GM10248 (cell line): ENCODE results near the gene BACH2.

Experiments
- CTCF ChIA-PET: fragments of 300-600 bp; sonication (Branson Sonifier 250); formaldehyde crosslinking; extraction: SDS; loops from one replicate; lab custom pipeline; 2021; ENCODE audit warnings: antibody characterized with exemption; lab: Yijun Ruan, JAX
- POLR2A ChIA-PET: fragments of 350-650 bp; sonication (Branson Sonifier 250); formaldehyde crosslinking; extraction: SDS; loops from one replicate; lab custom pipeline; 2020; ENCODE audit warnings: antibody characterized with exemption; lab: Yijun Ruan, JAX
- DNase-seq: peaks from one replicate; pipeline ENCODE4 v3.0.0; 2012; ENCODE audit errors: extremely low spot score
- CTCF ChIP-seq: IDR thresholded peaks from 2 replicates; pipeline ENCODE4 v1.5.1; 2012; ENCODE audit warnings: mild to moderate bottlenecking, low read depth; ENCODE audit errors: extremely low read depth, missing control alignments, control extremely low read depth

BACH2 gene

DNA sequence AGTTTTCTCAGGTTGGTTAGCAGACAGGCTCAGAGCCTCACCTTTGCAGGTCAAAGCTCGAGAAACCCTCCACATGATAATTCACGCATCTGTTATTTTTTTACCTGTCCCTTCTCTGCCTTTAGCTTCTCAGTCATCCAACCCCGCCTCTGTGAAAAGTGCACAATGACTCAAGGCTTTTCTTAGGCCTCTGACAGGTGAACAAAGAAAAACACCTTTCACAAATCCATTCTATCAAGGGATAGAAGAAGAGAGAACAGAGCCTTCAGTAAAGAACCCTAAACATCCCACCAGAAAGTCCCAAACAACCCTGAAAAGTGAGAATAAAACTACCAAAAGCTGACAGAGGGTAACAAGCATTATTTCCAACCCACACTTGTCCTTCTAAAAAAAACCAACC is 224.1 kb downstream of the BACH2 start:
- ChIA-PET POLR2A (interaction anchor here (0.6 kb wide), 1 partner anchor 429 kb away, joined by 7 read pairs; no protein-coding TSS in a partner anchor), CTCF (interaction anchor here (1.2 to 1.3 kb wide), 3 partner anchors 19 to 85 kb away, joined by 3 to 4 read pairs (median 3); no protein-coding TSS in a partner anchor)
- no peak for TF ChIP-seq CTCF
- no peak for DNase-seq

- CTCF ChIA-PET: no interaction called here
- DNase-seq: no peak
- POLR2A ChIA-PET: no interaction called here
- no peak for TF ChIP-seq CTCF
Observed at GRCh38 chr6:90068703-90069523, 227.7 kb downstream of the BACH2 start.

DNA sequence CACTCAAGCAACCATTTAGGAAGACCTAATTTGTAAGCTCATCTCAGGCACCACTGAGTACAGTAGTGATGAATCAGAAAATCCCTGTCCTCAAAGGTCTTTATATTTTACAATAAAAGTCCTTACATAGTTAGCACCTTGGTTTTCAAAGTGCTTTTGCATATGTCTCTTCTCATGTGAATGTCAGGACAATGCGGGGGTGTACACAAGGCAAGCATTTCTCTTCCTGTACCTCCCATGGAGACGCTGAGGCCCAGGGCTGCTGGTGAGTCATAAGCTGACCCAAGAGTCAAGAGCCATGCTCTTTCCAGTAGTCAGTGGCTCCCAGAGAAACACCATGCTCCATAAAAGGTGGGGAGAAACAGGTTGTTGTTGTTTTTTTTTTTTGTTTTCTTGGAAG is 228.4 kb downstream of the BACH2 start:
- no peak for TF ChIP-seq CTCF
- POLR2A ChIA-PET: no interaction called here
- no peak for DNase-seq
- CTCF ChIA-PET: no interaction called here

DNA sequence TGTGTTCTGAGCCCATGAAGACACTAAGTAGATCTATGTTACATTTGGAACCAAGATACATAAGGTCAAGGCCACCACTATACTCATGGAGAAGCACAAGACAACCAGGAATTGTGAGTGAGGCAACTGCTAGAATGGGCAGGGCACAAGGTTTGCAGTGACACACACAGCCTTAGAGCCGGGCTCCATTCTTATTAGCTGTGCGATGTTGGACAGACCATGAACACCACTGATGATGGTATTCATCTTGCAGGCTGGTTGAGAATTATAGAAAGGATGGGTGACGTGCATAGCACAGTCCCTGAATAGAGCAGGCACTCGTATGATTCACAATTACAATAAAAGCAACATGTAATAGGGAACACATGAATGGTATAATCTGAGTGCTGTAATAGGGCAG is 229.9 kb downstream of the BACH2 start:
- ChIA-PET POLR2A (no interaction called here), CTCF (no interaction called here)
- DNase-seq: no peak
- TF ChIP-seq CTCF: no peak

DNA sequence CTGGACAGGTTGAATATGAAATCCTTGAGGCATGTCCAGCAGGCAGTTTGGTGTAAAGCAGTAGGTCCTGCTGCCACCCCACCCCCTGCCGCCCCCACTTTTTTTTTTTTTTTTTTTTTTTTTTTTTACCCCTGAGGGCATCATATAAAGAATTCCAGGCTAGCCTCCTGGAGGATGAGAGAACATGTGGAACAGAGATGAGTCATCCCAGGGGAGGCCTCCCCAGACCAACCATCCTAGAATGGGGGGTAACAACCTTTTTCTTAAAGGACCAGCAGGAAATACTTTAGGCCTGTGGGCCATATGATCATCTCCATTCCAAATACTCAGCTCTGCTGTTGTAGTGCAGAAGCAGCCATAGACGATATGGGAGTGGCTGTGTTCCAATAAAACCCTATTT is 231.5 kb downstream of the BACH2 start:
- ChIA-PET POLR2A (no interaction called here), CTCF (no interaction called here)
- no peak for TF ChIP-seq CTCF
- DNase-seq: no peak

- no peak for DNase-seq
- ChIA-PET CTCF (interaction anchor here (1.0 to 1.3 kb wide), 2 partner anchors 8 to 13 kb away, joined by 3 read pairs; no protein-coding TSS in a partner anchor), POLR2A (no interaction called here)
- TF ChIP-seq CTCF: no peak
Observed at GRCh38 chr6:90062667-90063066, 234.0 kb downstream of the BACH2 start.
